GM12891 (cell line): ENCODE data around the gene SPATA45.

ENCODE experiments used
- PAX5 ChIP-seq: IDR thresholded peaks from 2 replicates; pipeline ENCODE4 v1.6.1; 2011; ENCODE audit warnings: low read length, moderate library complexity, mild to moderate bottlenecking; ENCODE audit not compliant: insufficient read depth, severe bottlenecking
- POLR2A ChIP-seq: IDR thresholded peaks from 2 replicates; pipeline ENCODE4 v1.6.1; 2011; ENCODE audit warnings: low read depth, low read length, control low read depth
- POLR2AphosphoS5 ChIP-seq: IDR thresholded peaks from 2 replicates; pipeline ENCODE4 v1.6.1; 2011; ENCODE audit warnings: low read depth, low read length, control low read depth
- POU2F2 ChIP-seq: IDR thresholded peaks from 2 replicates; pipeline ENCODE4 v1.6.1; 2011; ENCODE audit warnings: low read depth, mild to moderate bottlenecking, control low read depth, low read length, moderate library complexity
- SPI1 ChIP-seq: IDR thresholded peaks from 2 replicates; pipeline ENCODE4 v1.6.1; 2011; ENCODE audit warnings: low read depth, low read length, control low read depth
- TAF1 ChIP-seq: IDR thresholded peaks from 2 replicates; pipeline ENCODE4 v1.6.1; 2011; ENCODE audit warnings: low read depth, low read length, control low read depth

GRCh38 chr1:212852105-212852688, 4.7 kb upstream of the SPATA45 start:
- TF ChIP-seq POLR2AphosphoS5 (no peak), POLR2A (no peak), TAF1 (no peak), PAX5 (no peak), POU2F2 (no peak), SPI1 (no peak)
